T-cell (primary cell): Measurements from ENCODE around the gene TBC1D7. TPM values are rescaled to one million over a fixed set of nuclear protein-coding genes. Genes with fewer than 3 reads are reported as not detected.

Experiments
- ATAC-seq, 4 experiments: fragments of 200-7000 bp in 3 of 4; fragments of 150-1000 bp in 1 of 4; cut with Tn5 transposase; replicated peaks in 1 of 4; 1 replicate in 3 of 4; 2 replicates in 1 of 4; pipeline ENCODE4 v1.10.0; 2021; ENCODE audit warnings: moderate library complexity in 3 of 4, mild to moderate bottlenecking in 2 of 4, moderate number of reproducible peaks in 1 of 4
- CTCF ChIA-PET, 2 donors: fragments of 300-600 bp; sonication (Branson Sonifier 250); formaldehyde crosslinking; loops; one replicate each; lab custom pipeline; 2022; ENCODE audit warnings: antibody characterized with exemption in 2 of 2; lab: Charles Lee
- POLR2A ChIA-PET, 2 donors: fragments of 300-600 bp; sonication (Branson Sonifier 250); formaldehyde crosslinking; loops; one replicate each; lab custom pipeline; 2022; ENCODE audit warnings: antibody characterized with exemption in 2 of 2; lab: Charles Lee
- DNase-seq, 35 experiments: peaks; one replicate each; pipeline versions ENCODE4 v3.0.0 to v3.0.0-alpha.2; 2013 to 2023
- H3K27ac ChIP-seq: one replicate; pipeline ENCODE4 v1.5.1; 2013; ENCODE audit warnings: low read length
- H3K27me3 ChIP-seq, 2 experiments: replicated peaks in 1 of 2; 1 replicate in 1 of 2; 2 replicates in 1 of 2; pipeline versions ENCODE4 v1.6.1 to v1.7.0; 2013; ENCODE audit warnings: low read length in 1 of 2, mixed read lengths in 1 of 2; ENCODE audit not compliant: control insufficient read depth in 2 of 2, insufficient read depth in 2 of 2; ENCODE audit errors: extremely low read depth in 1 of 2
- H3K36me3 ChIP-seq, 2 donors: 1 replicate in 1 of 2; 2 replicates in 1 of 2; pipeline versions ENCODE4 v1.6.1 to v1.7.0; 2013; ENCODE audit warnings: low read length in 1 of 2; ENCODE audit not compliant: control insufficient read depth in 2 of 2, insufficient read depth in 1 of 2; ENCODE audit errors: extremely low read depth in 1 of 2
- H3K4me1 ChIP-seq, 2 experiments: 1 replicate in 1 of 2; 2 replicates in 1 of 2; pipeline versions ENCODE4 v1.6.1 to v1.7.0; 2013; ENCODE audit warnings: low read length in 2 of 2, mixed read lengths in 1 of 2; ENCODE audit not compliant: insufficient read depth in 2 of 2, control insufficient read depth in 1 of 2; ENCODE audit errors: extremely low read depth in 1 of 2
- H3K4me3 ChIP-seq, 2 donors: 1 replicate in 1 of 2; 2 replicates in 1 of 2; pipeline versions ENCODE4 v1.5.1 to v1.7.0; 2013; ENCODE audit warnings: mild to moderate bottlenecking in 2 of 2, low read length in 1 of 2, moderate library complexity in 1 of 2; ENCODE audit not compliant: control insufficient read depth in 1 of 2; ENCODE audit errors: extremely low read depth in 1 of 2
- H3K9me3 ChIP-seq: 2 replicates; pipeline ENCODE4 v1.7.0; 2013
- H3K27ac Mint-ChIP-seq, 2 donors: one replicate each; pipeline ENCODE4 v1.8.0; 2020 to 2021; ENCODE audit warnings: mild to moderate bottlenecking in 2 of 2, mixed read lengths in 2 of 2
- H3K27me3 Mint-ChIP-seq, 2 donors: one replicate each; pipeline ENCODE4 v1.8.0; 2021 to 2022; ENCODE audit warnings: mixed read lengths in 2 of 2
- H3K36me3 Mint-ChIP-seq: one replicate; pipeline ENCODE4 v1.8.0; 2021; ENCODE audit warnings: mixed read lengths
- H3K4me1 Mint-ChIP-seq, 3 donors: one replicate each; pipeline ENCODE4 v1.8.0; 2020 to 2022; ENCODE audit warnings: mixed read lengths in 3 of 3, mild to moderate bottlenecking in 1 of 3
- H3K4me3 Mint-ChIP-seq, 3 donors: one replicate each; pipeline ENCODE4 v1.8.0; 2020 to 2022; ENCODE audit warnings: mild to moderate bottlenecking in 3 of 3, mixed read lengths in 3 of 3, moderate library complexity in 3 of 3
- H3K9me3 Mint-ChIP-seq, 3 donors: one replicate each; pipeline ENCODE4 v1.8.0; 2020 to 2022; ENCODE audit warnings: mixed read lengths in 3 of 3
- WGBS: methylation state at CpG from one replicate; pipeline ENCODE4 v1.1.5; 2013; ENCODE audit warnings: missing lambda C conversion rate; ENCODE audit not compliant: insufficient coverage; 5-methylcytosine and 5-hydroxymethylcytosine counted together
- total RNA-seq, 35 experiments: library from RNA in 6 of 35; stranded (reverse) in 6 of 35; fragments of 120-200 nt in 1 of 35; gene quantifications; one replicate each; pipeline versions ENCODE4 v1.2.1 to v1.2.4 and lab custom pipeline; 2013 to 2026

TBC1D7 gene
- total RNA-seq, 5 donors from 2014 or later (not counting 1 experiment from before 2014, with no cell fraction given), result 12.7 to 16.2 (median 14.6) TPM

DNA sequence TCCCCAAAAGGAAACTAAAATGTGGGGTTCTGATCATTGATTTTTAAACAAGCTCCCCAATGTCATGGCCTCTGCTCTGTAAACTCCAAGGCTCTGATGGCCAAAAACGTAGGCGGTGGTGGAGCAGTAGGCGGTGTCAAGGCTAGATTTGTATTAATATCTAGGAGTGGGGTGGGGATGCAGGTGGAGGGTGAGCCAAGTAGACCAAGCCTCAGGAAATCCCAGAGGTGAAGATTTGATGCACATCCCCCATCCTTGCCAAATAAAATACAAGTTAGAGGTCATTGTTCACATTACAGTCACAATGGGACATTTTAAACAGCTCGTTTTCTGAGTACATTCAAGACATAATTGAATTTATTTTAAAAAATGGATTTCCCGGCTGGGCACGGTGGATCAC is 30.9 kb upstream of the TBC1D7 start:
- CTCF ChIA-PET, result interaction anchor here in 1 of 2 donors (0.6 to 1.2 kb wide), 2 partner anchors 27 to 29 kb away, joined by 3 read pairs; no protein-coding TSS in a partner anchor
- Mint-ChIP-seq H3K4me1 (peaks cover 27 to 41% (median 39%) of the 10 kb centered on the region in 3 donors), H3K36me3 (no peaks in the 10 kb centered on the region), H3K9me3 (no peaks in the 10 kb centered on the region), H3K4me3 (no peak overlapping the region), H3K27ac (no peak overlapping the region), H3K27me3 (no peaks in the 10 kb centered on the region)
- no peak overlapping the region for H3K27ac ChIP-seq
- ATAC-seq (no peak), DNase-seq (no peak)
- H3K4me3 ChIP-seq, result no peak overlapping the region
- no peaks in the 10 kb centered on the region for H3K9me3 ChIP-seq
- H3K36me3 ChIP-seq, result no peaks in the 10 kb centered on the region
- no peaks in the 10 kb centered on the region for H3K27me3 ChIP-seq
- POLR2A ChIA-PET, result interaction anchor here in 1 of 2 donors (0.8 kb wide), 1 partner anchor 18 kb away, joined by 3 read pairs; no protein-coding TSS in a partner anchor
- peaks cover 25 to 28% of the 10 kb centered on the region in 2 experiments for H3K4me1 ChIP-seq
- WGBS, result 92% methylated on average over 2 of the region's 6 CpGs

DNA sequence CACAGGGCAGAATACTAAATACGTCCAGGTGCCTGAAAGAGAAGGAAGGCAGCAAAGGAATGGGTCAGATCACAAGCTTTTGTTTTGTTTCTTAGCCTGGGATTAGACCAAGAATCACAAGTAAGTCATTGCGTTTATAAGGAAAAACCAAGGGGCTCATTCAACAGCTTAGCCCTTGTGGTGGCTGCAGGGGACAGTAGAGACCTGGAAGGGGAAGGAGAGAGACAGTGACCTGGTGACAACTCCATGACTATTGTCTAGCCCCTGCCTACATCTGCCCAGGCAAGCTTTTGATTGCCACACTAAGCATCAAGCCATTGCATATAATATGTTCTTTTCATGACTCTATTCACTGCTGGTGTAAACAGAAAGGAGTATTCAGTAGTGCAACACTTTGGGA is 30.2 kb upstream of the TBC1D7 start:
- Histone ChIP-seq H3K36me3 (no peaks in the 10 kb centered on the region), H3K4me3 (no peak overlapping the region), H3K27ac (no peak overlapping the region), H3K4me1 (peaks cover 29 to 30% of the 10 kb centered on the region in 2 experiments), H3K27me3 (no peaks in the 10 kb centered on the region), H3K9me3 (no peaks in the 10 kb centered on the region)
- H3K4me1 Mint-ChIP-seq, result peaks cover 32 to 47% (median 44%) of the 10 kb centered on the region in 3 donors
- 100% methylated on average over 1 of the region's 2 CpGs for whole genome bisulfite sequencing
- H3K27ac Mint-ChIP-seq, result no peak overlapping the region
- H3K4me3 Mint-ChIP-seq, result no peak overlapping the region
- no peak for ATAC-seq
- no peak for DNase-seq
- no peaks in the 10 kb centered on the region for H3K36me3 Mint-ChIP-seq
- no peaks in the 10 kb centered on the region for H3K9me3 Mint-ChIP-seq
- no peaks in the 10 kb centered on the region for H3K27me3 Mint-ChIP-seq
- ChIA-PET CTCF (interaction anchor here in 1 of 2 donors (0.5 kb wide), 1 partner anchor 63 kb away, joined by 3 read pairs; no protein-coding TSS in a partner anchor), POLR2A (interaction anchor here in 1 of 2 donors (0.6 kb wide), 1 partner anchor 765 kb away, joined by 4 read pairs; no protein-coding TSS in a partner anchor)

DNA sequence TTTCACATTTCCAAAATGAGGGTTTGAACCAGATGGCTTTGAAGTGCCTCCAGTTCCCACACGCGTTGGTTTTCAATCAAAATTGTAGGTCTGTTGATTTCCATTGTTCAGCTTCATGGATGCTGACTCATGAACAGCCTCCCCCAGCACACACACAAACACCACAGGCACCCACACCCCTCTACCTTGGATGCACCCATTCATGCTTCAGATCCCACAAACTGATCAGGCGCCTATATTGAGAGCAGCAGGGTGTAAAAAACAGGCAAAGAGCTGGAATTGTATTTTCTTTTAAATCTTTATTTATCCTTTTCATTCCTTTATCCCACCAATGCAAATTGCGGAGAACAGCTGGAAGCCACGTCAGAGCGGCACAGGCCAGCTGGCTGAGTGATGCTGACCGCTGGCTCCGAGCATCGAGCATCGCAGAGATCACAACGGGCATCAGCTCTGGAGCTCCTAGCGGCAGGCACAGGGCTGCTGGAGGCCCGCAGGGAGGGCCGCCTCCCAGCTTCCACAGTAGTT is 29.3 kb upstream of the TBC1D7 start:
- no peaks in the 10 kb centered on the region for H3K27me3 ChIP-seq
- Mint-ChIP-seq H3K4me1 (peaks cover 34 to 49% (median 48%) of the 10 kb centered on the region in 3 donors), H3K27ac (peak overlapping the region in 1 of 2 donors; percentile 58), H3K27me3 (no peaks in the 10 kb centered on the region), H3K9me3 (no peaks in the 10 kb centered on the region), H3K36me3 (no peaks in the 10 kb centered on the region), H3K4me3 (no peak overlapping the region)
- no peak overlapping the region for H3K27ac ChIP-seq
- no peaks in the 10 kb centered on the region for H3K9me3 ChIP-seq
- H3K4me3 ChIP-seq, result no peak overlapping the region
- POLR2A ChIA-PET, result interaction anchor here in 1 of 2 donors (0.7 kb wide), 1 partner anchor 770 kb away, joined by 3 read pairs; no protein-coding TSS in a partner anchor
- peaks cover 29 to 30% of the 10 kb centered on the region in 2 experiments for H3K4me1 ChIP-seq
- no peak for ATAC-seq
- H3K36me3 ChIP-seq, result no peaks in the 10 kb centered on the region
- DNase-seq, result no peak
- CTCF ChIA-PET, result interaction anchor here in 1 of 2 donors (0.7 kb wide), 2 partner anchors 41 to 853 kb away, joined by 3 to 4 read pairs; no protein-coding TSS in a partner anchor
- WGBS, result 96% methylated on average over 12 of the region's 14 CpGs

DNA sequence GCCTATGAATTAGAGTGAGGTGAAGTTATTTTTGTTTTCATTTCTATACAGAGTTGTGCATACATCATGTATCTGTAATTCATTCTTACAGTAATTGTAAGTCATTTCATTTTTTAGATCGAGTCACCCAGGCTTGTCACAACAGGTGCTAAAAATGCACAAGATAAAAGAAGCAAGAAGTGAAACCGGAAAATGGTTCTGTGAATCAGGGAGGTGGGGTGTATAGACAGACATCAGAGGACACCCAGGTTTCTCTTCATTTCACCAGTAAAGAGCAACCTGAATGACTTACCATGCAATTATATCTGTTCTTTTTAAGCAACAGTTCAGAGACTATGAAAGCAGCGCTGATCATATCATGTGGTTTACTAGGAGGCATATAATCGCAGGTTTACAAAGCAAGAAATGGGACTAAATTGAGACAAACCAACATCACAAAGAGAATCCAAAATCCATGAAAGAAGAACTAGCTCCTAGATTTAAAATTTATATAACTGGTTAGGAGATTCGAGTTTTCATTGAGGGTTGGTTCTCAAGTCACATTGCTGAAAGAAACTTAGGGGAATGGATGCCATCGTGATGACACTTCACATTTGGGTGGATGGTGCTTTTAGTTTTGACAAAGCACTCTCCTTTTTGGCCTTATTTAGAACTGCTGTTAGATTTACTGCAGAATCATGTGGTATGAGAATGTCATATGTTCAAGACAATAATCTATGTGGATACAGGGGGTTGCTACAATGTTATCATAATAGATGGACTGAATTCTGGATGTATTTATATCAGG is 27.9 kb upstream of the TBC1D7 start:
- Mint-ChIP-seq H3K4me1 (peaks cover 34 to 49% (median 48%) of the 10 kb centered on the region in 3 donors), H3K36me3 (no peaks in the 10 kb centered on the region), H3K4me3 (peak overlapping the region; percentile 67 to 83 (median 75)), H3K9me3 (no peaks in the 10 kb centered on the region), H3K27me3 (no peaks in the 10 kb centered on the region), H3K27ac (peak overlapping the region; percentile 88 to 91)
- ChIA-PET POLR2A (interaction anchor here in 1 of 2 donors (0.6 kb wide), 3 partner anchors 10 to 1641 kb away, joined by 3 to 15 read pairs (median 10); no protein-coding TSS in a partner anchor), CTCF (interaction anchor here (0.6 to 2.4 kb wide), 6 partner anchors 13 to 391 kb away, joined by 3 to 13 read pairs (median 4); partner anchors contain the start of genes SIRT5 (in 1 of the 2) and TBC1D7 (in 1 of the 2))
- Histone ChIP-seq H3K27me3 (no peaks in the 10 kb centered on the region), H3K27ac (peak overlapping the region; percentile 81), H3K9me3 (no peaks in the 10 kb centered on the region), H3K4me3 (peak overlapping the region; percentile 36 to 42), H3K36me3 (no peaks in the 10 kb centered on the region), H3K4me1 (peaks cover 29 to 30% of the 10 kb centered on the region in 2 experiments)
- WGBS, result 0% methylated on average over 1 of the region's 6 CpGs
- peak; percentile 90 to 97 (median 95) for ATAC-seq
- DNase-seq, result peak in 16 of 35 experiments; percentile 7 to 70 (median 20)

DNA sequence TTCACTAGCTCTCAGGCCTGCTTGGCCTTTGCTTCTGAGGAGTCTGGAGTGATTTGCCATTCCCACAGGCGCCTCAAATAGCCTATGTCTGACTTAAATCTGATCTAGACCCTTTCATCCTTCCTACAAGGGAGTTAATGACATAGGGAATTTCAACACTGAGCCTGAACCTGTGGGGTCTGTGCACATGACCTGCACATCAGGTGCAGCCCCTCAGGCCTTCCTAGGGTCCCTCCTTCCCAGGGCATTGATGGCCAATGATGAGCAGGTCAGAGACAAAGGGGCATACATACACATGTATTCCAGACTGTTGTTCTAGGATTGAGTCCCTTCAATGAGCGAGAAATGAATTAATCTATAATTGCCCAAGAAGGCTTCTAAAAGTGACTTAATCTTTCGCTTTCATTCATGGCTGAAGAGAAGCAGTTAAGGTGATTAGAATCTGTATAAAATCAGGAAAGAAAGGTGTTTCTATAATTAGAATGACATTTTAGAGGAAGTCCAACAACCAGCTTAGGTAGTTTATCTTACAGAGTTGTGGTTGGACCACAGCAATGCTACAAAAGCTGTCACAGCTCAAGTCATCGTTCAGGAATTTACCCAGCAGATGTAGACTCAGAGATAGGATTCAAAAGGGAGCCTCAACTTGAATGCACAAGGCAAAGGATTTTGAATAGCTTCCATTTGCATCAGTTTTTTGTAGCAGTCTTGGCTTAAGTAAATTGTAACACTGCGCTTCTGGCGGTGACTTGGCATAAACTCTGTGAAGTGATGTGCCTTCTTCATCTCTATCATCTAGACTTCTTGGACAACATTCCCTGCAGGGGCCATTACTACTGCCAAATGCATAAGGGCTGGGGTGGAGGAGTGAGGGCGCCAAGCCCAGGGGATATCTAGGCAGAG is 27.0 kb upstream of the TBC1D7 start:
- Histone ChIP-seq H3K9me3 (no peaks in the 10 kb centered on the region), H3K4me1 (peaks cover 29 to 30% of the 10 kb centered on the region in 2 experiments), H3K27ac (peak overlapping the region; percentile 81), H3K27me3 (no peaks in the 10 kb centered on the region), H3K4me3 (peak overlapping the region; percentile 36 to 42), H3K36me3 (no peaks in the 10 kb centered on the region)
- Mint-ChIP-seq H3K36me3 (no peaks in the 10 kb centered on the region), H3K27me3 (no peaks in the 10 kb centered on the region), H3K27ac (peak overlapping the region; percentile 88 to 91), H3K4me1 (peaks cover 34 to 48% (median 47%) of the 10 kb centered on the region in 3 donors), H3K4me3 (peak overlapping the region; percentile 67 to 83 (median 75)), H3K9me3 (no peaks in the 10 kb centered on the region)
- ATAC-seq (peak; percentile 56 to 78 (median 61)), DNase-seq (peak in 5 of 35 experiments; percentile 6 to 59 (median 12))
- WGBS, result 10% methylated on average over 1 of the region's 7 CpGs
- ChIA-PET CTCF (interaction anchor here (0.6 to 2.4 kb wide), 5 partner anchors 12 to 219 kb away, joined by 3 to 13 read pairs (median 3); partner anchors contain the start of genes SIRT5 (in 1 of the 2) and TBC1D7 (in 1 of the 2)), POLR2A (interaction anchor here in 1 of 2 donors (0.6 to 0.7 kb wide), 5 partner anchors 11 to 1640 kb away, joined by 3 to 22 read pairs (median 3); no protein-coding TSS in a partner anchor)
